ENCODE data around the gene PDHA1. TPM values are rescaled to one million over a fixed set of nuclear protein-coding genes. Genes with fewer than 3 reads are reported as not detected.

PDHA1 gene
- 78.9 TPM for total RNA-seq

DNA sequence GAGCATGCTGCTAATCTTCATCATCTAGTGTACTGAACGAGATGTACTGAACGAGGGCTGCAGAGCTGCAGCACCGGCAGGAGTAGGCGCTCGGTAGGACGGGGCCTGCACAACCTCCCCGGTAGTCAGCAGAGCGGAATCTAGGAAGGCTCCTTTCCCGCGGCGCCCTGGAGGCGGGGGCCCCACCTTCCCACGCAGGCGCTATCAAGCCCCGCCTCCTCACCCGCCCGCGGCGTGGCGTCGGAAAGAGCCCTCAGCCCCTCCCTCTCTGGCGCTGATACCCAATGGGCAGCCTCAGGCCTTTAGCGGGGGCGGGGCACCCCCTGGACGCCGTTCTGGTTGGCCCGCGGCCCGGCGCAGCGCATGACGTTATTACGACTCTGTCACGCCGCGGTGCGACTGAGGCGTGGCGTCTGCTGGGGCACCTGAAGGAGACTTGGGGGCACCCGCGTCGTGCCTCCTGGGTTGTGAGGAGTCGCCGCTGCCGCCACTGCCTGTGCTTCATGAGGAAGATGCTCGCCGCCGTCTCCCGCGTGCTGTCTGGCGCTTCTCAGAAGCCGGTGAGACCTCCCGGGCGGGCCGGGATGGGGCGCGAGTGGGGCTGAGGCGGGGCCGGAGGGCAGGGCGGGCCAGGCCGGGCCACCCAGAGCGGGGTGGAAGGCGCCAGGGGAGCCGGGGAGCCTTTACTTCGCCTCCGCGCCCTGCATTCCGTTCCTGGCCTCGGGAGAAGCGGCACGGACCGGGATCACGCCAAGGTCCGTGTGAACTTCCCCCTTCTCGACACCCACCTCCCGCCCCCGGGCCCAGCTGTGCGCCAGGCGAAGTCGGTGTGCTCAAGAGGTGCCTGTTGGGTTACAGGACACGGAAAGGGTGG lies at the start of gene PDHA1:
TSS of gene PDHA1 (plus strand) at position 393 of the 874 bp plus-strand sequence. CDS start at position 504, 111 bp downstream.

Small RNAs within 50 kb of the gene (small RNA-seq; reads per million reads assigned to genes)
- gene RF00019: not detected

Other genes starting within 250 kb of the PDHA1 start
- gene ADGRG2, start 221.5 kb upstream of the PDHA1 start, total RNA-seq: 0.69 TPM
- gene MAP3K15, start 171.6 kb downstream of the PDHA1 start, total RNA-seq: 0.46 TPM

Measured in diencephalon (tissue), 1 donor.